HG02840 (cell line): ENCODE data around the gene MYT1.
"Not testable (repeated sequence)": the region's sequence is repeated elsewhere in the genome, so short reads cannot be mapped to it uniquely, and the experiment has no call there.

Experiments used
- ATAC-seq: cut with Tn5 transposase; IDR thresholded peaks from one replicate; pipeline ENCODE4 v1.9.1; 2021; ENCODE audit warnings: mild to moderate bottlenecking, moderate library complexity, moderate number of reproducible peaks; ENCODE audit not compliant: unreplicated experiment, low FRiP score

Gene MYT1

DNA sequence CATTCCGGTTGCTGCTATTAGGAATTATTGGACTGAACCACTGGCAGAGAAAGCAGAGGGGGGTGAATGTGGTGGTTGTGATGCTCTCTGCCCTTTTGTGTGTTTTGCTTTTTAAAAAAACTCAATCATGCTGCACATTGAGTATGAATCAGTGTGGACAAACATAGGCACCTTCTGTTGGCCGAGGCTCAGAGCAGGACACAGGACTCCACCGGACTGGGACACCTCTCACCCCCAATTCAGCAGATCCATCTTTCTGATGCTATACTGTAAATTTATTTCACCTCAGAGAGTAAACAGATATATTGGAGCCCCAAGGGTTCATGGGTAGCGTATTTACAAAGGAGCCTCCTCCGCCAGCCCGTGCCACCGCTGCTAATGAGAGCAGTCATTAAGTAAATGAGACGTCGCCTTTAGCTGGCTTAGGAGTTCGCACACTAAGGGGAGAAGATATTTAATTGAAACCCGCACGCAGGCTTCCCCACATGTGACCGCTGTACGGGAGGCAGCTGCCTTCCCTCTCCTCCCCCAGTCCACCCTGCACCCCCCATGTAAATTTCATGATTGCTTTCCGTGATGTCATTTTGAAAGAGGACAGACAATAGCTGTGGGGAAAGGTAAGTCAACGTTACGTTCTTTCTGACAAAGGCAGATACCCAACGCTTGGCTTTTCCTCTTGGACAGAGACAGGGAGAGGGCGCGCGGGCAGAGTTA is at the start of gene MYT1:
MYT1 (plus strand) TSS at position 330 of the 714 bp plus-strand sequence. CDS start 34,410 bp downstream, outside the sequence.
- no peak for ATAC-seq

DNA sequence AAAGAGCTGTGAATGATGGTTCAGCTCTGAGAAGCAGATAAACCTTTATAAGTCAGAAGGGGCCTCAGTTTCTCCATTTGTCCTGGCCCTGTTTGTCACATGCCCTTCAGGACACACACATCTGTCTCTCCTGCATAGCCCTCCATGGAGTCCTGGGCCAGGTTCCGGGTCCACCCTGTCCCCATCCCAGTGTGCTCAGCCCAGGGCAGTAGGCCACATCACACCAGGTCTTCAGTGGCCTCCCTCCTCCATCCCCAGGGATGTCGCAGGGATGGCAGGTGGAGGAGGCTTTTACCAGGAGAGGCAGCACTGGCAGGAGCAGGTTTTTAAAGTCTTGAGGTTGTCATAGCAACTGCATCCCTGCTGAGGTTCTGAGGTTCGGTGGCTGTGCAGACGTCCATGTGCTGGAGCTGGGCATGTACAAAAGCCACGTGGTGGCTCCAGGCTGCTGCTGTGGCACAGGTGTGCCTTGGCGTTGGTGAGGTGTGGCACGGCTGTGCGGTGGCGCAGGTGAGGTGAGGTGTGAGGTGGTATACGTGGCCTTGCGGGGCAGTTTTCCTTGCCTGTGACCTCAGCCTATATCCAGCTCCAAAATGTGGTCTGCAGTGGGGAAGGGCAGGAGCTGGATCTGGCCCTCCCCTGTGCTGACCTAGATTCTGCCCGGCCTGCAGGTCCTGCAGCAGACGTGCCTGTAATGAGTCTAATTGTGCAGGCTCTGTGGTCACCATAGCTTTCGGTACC is 48.9 kb upstream of the MYT1 start:
- no peak for ATAC-seq

DNA sequence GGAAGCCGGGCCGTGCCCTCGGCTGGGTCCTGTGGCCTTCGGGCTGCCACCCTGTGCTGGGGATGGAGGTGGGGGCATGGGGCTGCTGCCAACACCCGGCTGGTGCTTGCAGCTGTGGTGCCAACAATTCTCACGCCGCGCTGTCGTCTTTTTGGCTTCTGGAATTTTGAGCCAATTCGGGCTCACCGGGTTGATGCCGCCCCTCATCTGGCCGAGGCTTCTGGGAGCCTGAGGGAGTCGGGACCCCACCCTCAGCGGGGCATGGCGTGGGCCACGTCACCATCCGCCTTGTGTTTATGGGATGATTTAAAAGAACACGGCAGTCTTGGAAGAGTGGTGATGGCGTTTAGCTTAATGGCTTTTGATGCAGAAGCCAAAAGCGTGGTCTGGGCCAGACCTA is 48.2 kb upstream of the MYT1 start:
- no peak for ATAC-seq

GRCh38 chr20:64116541-64117431 is 47.5 kb upstream of the MYT1 start:
- no peak for ATAC-seq

GRCh38 chr20:64117432-64117777 is 46.8 kb upstream of the MYT1 start:
- not testable (repeated sequence) for ATAC-seq

DNA sequence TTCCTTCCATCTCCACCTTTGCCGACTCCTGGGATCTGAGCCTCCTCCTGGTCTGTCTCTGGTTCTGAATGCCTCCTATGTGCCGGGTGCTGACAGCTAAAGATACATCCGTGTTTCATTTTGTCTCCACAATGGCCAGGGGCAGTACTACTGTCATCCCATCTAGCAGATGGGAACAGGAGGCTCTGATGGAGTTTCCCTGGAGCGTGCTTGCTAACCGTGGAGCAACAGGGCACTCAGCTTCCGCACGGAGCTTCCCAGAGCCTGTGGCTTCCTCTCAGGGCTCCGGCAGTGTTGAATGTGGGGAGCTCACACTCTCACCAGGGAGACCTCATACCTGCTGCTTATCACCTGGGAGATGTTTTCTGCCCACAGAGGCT is 45.0 kb upstream of the MYT1 start:
- no peak for ATAC-seq

GRCh38 chr20:64119681-64120341 is 44.4 kb upstream of the MYT1 start:
- no peak for ATAC-seq

- ATAC-seq, result no peak
These were observed 42.7 kb upstream of the MYT1 start for GRCh38 chr20:64121586-64121985.

DNA sequence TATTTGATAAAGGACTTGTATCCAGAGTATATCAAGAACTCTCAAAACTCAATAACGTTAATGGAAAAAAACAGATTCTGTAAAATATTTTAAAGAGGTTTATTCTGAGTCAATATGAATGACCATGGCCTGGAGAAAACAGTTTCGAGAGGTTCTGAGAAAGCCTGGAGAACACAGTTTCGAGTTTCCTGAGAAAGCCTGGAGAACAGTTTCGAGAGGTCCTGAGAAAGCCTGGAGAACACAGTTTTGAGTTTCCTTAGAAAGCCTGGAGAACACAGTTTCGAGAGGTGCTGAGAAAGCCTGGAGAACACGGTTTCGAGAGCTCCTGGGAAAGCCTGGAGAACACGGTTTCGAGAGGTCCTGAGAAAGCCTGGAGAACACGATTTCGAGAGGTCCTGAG is 41.3 kb upstream of the MYT1 start:
- not testable (repeated sequence) for ATAC-seq

- not testable (repeated sequence) for ATAC-seq
These were observed 40.7 kb upstream of the MYT1 start for GRCh38 chr20:64123517-64123916.

GRCh38 chr20:64129146-64129782 is 35.0 kb upstream of the MYT1 start:
- ATAC-seq, result no peak

DNA sequence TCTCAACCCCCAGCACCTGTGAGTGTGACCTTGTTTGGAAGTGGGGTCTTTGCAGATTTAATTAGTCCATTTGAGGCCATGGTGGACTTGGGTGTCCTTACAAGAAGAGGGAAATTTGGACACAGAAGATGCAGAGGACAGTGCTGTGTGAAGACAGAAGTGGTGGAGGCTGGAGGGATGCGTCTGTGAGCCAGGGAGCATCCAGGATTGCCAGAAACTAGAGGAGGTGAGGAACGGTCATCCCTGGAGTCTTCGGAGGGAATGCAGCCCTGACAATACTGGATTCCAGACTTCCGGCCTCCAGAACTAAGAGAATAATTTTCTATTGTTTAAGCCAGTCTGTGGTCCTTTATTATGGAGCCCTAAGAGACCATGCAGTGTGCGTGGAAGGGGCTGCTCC is 34.0 kb upstream of the MYT1 start:
- ATAC-seq, result no peak

GRCh38 chr20:64130876-64131275 is 33.4 kb upstream of the MYT1 start:
- ATAC-seq, result no peak

GRCh38 chr20:64131406-64131805 is 32.8 kb upstream of the MYT1 start:
- no peak for ATAC-seq

DNA sequence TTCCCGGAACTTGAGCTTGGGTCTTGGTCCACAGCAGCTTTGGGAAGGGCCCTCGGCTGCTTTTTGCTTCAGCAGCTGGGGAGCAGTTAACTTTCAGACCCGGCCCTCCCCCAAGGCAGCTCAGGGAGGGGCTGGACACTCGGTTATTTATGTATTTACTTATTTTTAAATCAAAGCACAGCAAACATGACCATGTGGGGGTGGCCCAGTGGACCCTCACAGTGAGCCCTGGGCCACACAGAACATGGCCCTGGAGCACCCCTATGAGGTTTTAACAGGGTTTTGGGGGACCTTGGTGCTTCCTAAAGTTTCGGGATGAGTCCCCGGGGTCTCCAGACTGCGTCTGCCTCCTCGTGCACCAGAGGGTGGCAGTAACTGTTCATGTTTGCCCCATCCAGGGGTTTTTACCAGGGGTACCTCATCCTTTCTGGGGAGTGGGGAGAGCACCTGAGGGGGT is 30.3 kb upstream of the MYT1 start:
- ATAC-seq, result no peak

- ATAC-seq, result not testable (repeated sequence)
These were observed 29.5 kb upstream of the MYT1 start for GRCh38 chr20:64134744-64135143.

DNA sequence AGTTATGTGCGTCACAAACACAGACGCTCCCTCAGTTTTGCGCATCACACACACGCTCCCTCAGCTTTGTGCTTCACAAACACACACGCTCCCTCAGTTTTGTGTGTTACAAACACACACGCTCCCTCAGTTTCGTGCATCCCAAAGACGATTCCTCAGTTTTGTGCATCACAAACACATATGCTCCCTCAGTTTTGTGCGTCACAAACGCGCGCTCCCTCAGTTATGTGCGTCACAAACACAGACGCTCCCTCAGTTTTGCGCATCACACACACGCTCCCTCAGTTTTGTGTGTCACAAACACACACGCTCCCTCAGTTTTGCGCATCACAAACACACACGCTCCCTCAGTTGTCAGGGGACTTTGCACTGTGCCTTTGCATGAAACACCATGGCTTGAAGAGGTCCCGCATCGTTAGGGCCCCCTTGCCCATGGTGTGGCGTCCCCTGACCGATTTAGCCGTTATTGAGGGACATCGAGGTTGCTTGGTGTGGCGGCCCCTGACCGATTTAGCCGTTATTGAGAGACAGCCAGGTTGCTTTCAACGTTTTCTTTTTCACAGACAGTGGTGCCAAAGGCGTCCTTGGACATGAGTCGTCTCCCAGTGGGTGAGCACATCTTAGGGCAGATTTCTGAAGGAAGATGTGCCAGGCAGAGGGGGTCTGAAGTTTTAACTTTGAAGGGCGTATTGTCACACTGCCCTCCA is 28.1 kb upstream of the MYT1 start:
- no peak for ATAC-seq

- ATAC-seq, result no peak
These were observed 26.6 kb upstream of the MYT1 start for GRCh38 chr20:64137598-64138031.

- no peak for ATAC-seq
These were observed 25.9 kb upstream of the MYT1 start for GRCh38 chr20:64138276-64138815.
